ENCODE results near the gene GINS2. TPM values are rescaled to one million over a fixed set of nuclear protein-coding genes. Genes with fewer than 3 reads are reported as not detected.

Gene GINS2
- total and polyA plus RNA-seq, 2 experiments from 2014 or later: 40.5 to 44.4 TPM

DNA sequence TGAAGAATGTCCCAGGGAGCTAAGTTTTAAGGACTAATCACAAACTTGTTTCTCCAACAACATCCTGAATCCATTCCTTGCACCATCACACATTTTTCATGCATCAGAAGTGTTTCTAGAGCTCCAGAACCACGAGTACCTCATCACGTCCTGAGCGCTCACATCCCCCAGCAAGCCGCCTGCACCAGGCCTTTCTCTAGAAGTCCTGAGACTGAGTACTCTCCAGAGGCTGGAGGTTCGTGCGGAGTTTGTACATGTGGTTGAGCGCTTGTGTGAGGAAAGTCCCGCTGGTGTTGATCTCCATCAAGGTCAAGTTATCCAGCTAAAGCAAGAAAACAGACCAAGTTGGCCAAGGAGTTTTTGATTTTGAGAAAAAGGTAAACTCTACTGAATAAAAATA lies 10.7 kb downstream of the GINS2 start:
- TF ChIP-seq, protein P1, sequence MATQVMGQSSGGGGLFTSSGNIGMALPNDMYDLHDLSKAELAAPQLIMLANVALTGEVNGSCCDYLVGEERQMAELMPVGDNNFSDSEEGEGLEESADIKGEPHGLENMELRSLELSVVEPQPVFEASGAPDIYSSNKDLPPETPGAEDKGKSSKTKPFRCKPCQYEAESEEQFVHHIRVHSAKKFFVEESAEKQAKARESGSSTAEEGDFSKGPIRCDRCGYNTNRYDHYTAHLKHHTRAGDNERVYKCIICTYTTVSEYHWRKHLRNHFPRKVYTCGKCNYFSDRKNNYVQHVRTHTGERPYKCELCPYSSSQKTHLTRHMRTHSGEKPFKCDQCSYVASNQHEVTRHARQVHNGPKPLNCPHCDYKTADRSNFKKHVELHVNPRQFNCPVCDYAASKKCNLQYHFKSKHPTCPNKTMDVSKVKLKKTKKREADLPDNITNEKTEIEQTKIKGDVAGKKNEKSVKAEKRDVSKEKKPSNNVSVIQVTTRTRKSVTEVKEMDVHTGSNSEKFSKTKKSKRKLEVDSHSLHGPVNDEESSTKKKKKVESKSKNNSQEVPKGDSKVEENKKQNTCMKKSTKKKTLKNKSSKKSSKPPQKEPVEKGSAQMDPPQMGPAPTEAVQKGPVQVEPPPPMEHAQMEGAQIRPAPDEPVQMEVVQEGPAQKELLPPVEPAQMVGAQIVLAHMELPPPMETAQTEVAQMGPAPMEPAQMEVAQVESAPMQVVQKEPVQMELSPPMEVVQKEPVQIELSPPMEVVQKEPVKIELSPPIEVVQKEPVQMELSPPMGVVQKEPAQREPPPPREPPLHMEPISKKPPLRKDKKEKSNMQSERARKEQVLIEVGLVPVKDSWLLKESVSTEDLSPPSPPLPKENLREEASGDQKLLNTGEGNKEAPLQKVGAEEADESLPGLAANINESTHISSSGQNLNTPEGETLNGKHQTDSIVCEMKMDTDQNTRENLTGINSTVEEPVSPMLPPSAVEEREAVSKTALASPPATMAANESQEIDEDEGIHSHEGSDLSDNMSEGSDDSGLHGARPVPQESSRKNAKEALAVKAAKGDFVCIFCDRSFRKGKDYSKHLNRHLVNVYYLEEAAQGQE (IDR thresholded peaks at IDR 0.05; ENCODE audit: unreplicated experiment): no peak
- TF ChIP-seq ZNF331 (CRISPR knock-in tag; IDR thresholded peaks at IDR 0.05; ENCODE audit: low read depth) (no peak), POLR2AphosphoS5 (IDR thresholded peaks at IDR 0.05; ENCODE audit: low read depth) (no peak), CREB1 (CRISPR knock-in tag; IDR thresholded peaks at IDR 0.05; ENCODE audit: low read depth) (no peak), JUNB (IDR thresholded peaks at IDR 0.05; ENCODE audit: unreplicated experiment) (no peak)
- TF ChIP-seq, protein P2, sequence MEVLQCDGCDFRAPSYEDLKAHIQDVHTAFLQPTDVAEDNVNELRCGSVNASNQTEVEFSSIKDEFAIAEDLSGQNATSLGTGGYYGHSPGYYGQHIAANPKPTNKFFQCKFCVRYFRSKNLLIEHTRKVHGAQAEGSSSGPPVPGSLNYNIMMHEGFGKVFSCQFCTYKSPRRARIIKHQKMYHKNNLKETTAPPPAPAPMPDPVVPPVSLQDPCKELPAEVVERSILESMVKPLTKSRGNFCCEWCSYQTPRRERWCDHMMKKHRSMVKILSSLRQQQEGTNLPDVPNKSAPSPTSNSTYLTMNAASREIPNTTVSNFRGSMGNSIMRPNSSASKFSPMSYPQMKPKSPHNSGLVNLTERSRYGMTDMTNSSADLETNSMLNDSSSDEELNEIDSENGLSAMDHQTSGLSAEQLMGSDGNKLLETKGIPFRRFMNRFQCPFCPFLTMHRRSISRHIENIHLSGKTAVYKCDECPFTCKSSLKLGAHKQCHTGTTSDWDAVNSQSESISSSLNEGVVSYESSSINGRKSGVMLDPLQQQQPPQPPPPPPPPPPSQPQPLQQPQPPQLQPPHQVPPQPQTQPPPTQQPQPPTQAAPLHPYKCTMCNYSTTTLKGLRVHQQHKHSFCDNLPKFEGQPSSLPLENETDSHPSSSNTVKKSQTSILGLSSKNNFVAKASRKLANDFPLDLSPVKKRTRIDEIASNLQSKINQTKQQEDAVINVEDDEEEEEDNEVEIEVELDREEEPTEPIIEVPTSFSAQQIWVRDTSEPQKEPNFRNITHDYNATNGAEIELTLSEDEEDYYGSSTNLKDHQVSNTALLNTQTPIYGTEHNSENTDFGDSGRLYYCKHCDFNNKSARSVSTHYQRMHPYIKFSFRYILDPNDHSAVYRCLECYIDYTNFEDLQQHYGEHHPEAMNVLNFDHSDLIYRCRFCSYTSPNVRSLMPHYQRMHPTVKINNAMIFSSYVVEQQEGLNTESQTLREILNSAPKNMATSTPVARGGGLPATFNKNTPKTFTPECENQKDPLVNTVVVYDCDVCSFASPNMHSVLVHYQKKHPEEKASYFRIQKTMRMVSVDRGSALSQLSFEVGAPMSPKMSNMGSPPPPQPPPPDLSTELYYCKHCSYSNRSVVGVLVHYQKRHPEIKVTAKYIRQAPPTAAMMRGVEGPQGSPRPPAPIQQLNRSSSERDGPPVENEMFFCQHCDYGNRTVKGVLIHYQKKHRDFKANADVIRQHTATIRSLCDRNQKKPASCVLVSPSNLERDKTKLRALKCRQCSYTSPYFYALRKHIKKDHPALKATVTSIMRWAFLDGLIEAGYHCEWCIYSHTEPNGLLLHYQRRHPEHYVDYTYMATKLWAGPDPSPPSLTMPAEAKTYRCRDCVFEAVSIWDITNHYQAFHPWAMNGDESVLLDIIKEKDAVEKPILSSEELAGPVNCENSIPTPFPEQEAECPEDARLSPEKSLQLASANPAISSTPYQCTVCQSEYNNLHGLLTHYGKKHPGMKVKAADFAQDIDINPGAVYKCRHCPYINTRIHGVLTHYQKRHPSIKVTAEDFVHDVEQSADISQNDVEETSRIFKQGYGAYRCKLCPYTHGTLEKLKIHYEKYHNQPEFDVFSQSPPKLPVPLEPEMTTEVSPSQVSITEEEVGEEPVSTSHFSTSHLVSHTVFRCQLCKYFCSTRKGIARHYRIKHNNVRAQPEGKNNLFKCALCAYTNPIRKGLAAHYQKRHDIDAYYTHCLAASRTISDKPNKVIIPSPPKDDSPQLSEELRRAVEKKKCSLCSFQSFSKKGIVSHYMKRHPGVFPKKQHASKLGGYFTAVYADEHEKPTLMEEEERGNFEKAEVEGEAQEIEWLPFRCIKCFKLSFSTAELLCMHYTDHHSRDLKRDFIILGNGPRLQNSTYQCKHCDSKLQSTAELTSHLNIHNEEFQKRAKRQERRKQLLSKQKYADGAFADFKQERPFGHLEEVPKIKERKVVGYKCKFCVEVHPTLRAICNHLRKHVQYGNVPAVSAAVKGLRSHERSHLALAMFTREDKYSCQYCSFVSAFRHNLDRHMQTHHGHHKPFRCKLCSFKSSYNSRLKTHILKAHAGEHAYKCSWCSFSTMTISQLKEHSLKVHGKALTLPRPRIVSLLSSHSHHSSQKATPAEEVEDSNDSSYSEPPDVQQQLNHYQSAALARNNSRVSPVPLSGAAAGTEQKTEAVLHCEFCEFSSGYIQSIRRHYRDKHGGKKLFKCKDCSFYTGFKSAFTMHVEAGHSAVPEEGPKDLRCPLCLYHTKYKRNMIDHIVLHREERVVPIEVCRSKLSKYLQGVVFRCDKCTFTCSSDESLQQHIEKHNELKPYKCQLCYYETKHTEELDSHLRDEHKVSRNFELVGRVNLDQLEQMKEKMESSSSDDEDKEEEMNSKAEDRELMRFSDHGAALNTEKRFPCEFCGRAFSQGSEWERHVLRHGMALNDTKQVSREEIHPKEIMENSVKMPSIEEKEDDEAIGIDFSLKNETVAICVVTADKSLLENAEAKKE (CRISPR knock-in tag; IDR thresholded peaks at IDR 0.05): no peak
- TF ChIP-seq, protein P3, sequence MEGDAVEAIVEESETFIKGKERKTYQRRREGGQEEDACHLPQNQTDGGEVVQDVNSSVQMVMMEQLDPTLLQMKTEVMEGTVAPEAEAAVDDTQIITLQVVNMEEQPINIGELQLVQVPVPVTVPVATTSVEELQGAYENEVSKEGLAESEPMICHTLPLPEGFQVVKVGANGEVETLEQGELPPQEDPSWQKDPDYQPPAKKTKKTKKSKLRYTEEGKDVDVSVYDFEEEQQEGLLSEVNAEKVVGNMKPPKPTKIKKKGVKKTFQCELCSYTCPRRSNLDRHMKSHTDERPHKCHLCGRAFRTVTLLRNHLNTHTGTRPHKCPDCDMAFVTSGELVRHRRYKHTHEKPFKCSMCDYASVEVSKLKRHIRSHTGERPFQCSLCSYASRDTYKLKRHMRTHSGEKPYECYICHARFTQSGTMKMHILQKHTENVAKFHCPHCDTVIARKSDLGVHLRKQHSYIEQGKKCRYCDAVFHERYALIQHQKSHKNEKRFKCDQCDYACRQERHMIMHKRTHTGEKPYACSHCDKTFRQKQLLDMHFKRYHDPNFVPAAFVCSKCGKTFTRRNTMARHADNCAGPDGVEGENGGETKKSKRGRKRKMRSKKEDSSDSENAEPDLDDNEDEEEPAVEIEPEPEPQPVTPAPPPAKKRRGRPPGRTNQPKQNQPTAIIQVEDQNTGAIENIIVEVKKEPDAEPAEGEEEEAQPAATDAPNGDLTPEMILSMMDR (conservative IDR thresholded peaks at IDR 0.05; ENCODE audit: low read depth in 2 of 2): no peak
- H3K36me3 ChIP-seq (ENCODE audit: insufficient read depth): peaks cover 29% of the 10 kb centered on the region
- peaks cover 83% of the 10 kb centered on the region for H3K36me3 Mint-ChIP-seq (ENCODE audit: low read depth)

More for the DNA sequence above, 10.7 kb downstream of the GINS2 start:
- Histone ChIP-seq H3F3A (replicated peaks; ENCODE audit: low read depth) (peaks cover 8% of the 10 kb centered on the region), H4K20me1 (replicated peaks; ENCODE audit: insufficient read depth) (peaks cover 33% of the 10 kb centered on the region), H3K4me2 (no peak overlapping the region), H3K4me1 (ENCODE audit: insufficient read depth) (no peaks in the 10 kb centered on the region), H2AFZ (no peak overlapping the region), H3K27ac (ENCODE audit: low read depth) (peak overlapping the region; percentile 52; the same call in 1 of the 2 replicates), H3K27me3 (ENCODE audit: insufficient read depth) (no peaks in the 10 kb centered on the region), H3K79me2 (replicated peaks; ENCODE audit: insufficient read depth) (no peaks in the 10 kb centered on the region), H3K9me2 (ENCODE audit: insufficient read depth) (no peaks in the 10 kb centered on the region), H3K4me3 (no peak overlapping the region)
- Mint-ChIP-seq H3K27me3 (ENCODE audit: insufficient read depth, low read depth, poor library complexity) (peaks cover 9% of the 10 kb centered on the region), H3K4me1 (peaks cover 4% of the 10 kb centered on the region; the same call in 1 of the 3 replicates), H3K27ac (no peak overlapping the region), H3K4me3 (no peak overlapping the region), H3K9me3 (no peaks in the 10 kb centered on the region)
- ATAC-seq (no peak), DNase-seq (ENCODE audit: low spot score) (no peak)
